Activated naive CD4-positive, alpha-beta T cell treated with anti-CD3 and anti-CD28 coated beads, Interleukin-2, amount 50 U/mL, for 24 hours (primary cell): ENCODE measurements around the gene SETBP1.

ENCODE experiments used
- H3K27ac Mint-ChIP-seq: one replicate; pipeline ENCODE4 v1.8.0; 2021; ENCODE audit warnings: mild to moderate bottlenecking, mixed read lengths
- H3K27me3 Mint-ChIP-seq: one replicate; pipeline ENCODE4 v1.8.0; 2021; ENCODE audit warnings: mixed read lengths
- H3K36me3 Mint-ChIP-seq: one replicate; pipeline ENCODE4 v1.8.0; 2021; ENCODE audit warnings: mixed read lengths
- H3K4me1 Mint-ChIP-seq: one replicate; pipeline ENCODE4 v1.8.0; 2021; ENCODE audit warnings: mixed read lengths
- H3K4me3 Mint-ChIP-seq: one replicate; pipeline ENCODE4 v1.8.0; 2021; ENCODE audit warnings: mild to moderate bottlenecking, mixed read lengths
- H3K9me3 Mint-ChIP-seq: one replicate; pipeline ENCODE4 v1.8.0; 2021; ENCODE audit warnings: mixed read lengths

The SETBP1 gene

DNA sequence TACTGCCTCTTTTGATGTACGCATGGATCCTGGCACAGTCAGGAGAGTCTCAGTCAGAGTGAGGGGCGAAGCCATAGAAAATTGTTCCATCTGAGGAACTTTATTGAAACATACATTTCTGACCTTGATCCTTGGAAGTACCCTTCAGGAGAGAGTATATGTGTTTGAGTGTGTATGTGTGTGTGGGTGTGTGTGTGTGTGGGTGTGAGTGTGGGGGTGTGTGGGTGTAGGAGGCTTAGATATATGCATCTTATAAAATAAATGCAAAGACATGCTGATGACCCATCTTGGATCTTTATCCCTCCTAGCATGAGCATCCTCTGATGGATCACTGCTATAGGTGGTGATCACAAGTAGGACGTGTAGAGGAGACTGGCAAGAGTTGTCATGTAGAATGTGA lies 93.5 kb downstream of the SETBP1 start:
- Mint-ChIP-seq H3K36me3 (no peaks in the 10 kb centered on the region), H3K4me1 (no peaks in the 10 kb centered on the region), H3K27me3 (no peaks in the 10 kb centered on the region), H3K27ac (no peak overlapping the region), H3K4me3 (no peak overlapping the region), H3K9me3 (no peaks in the 10 kb centered on the region)

DNA sequence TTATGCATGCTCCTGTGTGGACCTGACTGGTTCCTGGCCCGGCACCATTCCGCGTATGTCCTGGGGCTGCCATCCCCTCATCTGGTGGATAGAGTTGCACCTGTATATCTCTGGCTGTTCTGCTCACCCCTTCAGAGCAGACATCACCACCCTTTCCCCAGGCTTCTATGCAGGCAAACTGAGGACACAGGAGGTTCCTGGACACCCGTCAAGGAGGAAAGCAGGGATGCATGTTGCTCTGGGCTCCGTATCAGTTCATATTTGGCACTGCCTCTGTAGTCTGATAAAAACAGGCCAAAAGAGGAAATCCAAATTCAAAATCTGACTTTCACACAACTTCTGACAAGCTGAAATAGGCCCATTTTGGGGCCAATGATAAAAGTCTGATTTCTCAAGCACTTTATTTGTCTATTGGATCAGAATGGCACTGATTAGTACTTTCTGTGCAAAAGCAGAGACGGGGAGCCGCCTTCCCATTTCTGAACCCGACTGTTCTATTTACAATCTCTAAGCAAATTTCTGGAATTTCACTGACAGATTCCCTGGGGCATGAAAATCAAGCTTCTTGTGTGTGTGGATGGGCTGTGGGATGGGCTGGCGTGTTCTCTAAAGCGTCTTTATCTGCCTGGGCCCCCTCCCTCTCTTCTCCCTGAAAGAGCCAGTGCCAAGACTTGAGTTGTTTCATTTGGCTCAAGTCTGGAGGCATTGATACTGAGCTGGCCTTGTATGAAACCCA lies 96.9 kb downstream of the SETBP1 start:
- no peak overlapping the region for H3K4me3 Mint-ChIP-seq
- no peak overlapping the region for H3K27ac Mint-ChIP-seq
- H3K27me3 Mint-ChIP-seq: no peaks in the 10 kb centered on the region

DNA sequence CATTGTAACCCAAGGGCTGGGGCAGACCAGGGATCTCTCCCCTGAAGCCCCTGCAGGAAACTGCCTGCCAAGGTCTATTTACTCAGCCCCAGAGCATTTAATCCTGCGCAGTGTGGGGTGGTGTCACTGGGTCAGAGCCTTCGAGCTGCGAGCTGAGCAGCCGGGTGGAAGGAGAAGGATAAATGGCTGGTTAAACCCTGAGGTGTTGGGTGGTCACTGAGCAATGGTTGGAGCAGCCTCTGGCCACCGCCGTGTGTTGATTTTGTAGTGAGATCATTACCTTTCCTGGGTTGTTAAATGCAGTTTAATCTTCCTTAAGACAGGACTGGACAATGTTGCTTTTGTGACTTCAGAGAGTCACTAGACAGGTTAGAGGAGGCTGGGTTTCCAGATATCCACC lies 98.1 kb downstream of the SETBP1 start:
- Mint-ChIP-seq H3K27me3 (no peaks in the 10 kb centered on the region), H3K4me1 (no peaks in the 10 kb centered on the region), H3K4me3 (no peak overlapping the region), H3K27ac (no peak overlapping the region), H3K36me3 (no peaks in the 10 kb centered on the region), H3K9me3 (no peaks in the 10 kb centered on the region)

More for the DNA sequence above, 96.9 kb downstream of the SETBP1 start:
- Mint-ChIP-seq H3K4me1 (no peaks in the 10 kb centered on the region), H3K9me3 (no peaks in the 10 kb centered on the region), H3K36me3 (no peaks in the 10 kb centered on the region)

DNA sequence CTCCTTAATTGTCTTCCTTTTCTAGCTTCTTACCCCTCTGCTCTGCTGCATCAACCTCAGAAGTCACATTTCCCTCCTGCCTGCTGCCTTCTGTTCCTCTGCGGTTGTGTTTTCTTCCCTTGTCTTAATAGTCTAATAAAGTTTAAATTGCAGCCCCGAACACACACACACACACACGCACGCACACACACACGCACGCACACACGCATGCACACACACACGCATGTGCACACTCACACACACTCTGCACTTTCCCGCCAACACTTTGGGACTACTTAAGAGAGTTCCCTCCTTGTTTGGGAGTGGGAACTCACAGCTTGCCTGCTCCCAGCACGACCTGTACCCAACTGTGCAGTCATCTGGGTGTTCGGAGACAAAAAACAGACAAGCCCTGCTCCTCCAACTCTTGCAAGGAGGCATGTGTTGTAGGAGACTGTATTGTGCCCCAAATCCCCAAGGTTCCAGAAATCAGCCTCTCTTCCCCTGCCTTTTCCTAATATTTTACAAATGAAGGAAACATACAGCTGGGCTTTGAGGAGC lies 99.1 kb downstream of the SETBP1 start:
- Mint-ChIP-seq H3K4me1 (no peaks in the 10 kb centered on the region), H3K27ac (no peak overlapping the region), H3K27me3 (no peaks in the 10 kb centered on the region), H3K9me3 (no peaks in the 10 kb centered on the region), H3K4me3 (no peak overlapping the region), H3K36me3 (no peaks in the 10 kb centered on the region)

DNA sequence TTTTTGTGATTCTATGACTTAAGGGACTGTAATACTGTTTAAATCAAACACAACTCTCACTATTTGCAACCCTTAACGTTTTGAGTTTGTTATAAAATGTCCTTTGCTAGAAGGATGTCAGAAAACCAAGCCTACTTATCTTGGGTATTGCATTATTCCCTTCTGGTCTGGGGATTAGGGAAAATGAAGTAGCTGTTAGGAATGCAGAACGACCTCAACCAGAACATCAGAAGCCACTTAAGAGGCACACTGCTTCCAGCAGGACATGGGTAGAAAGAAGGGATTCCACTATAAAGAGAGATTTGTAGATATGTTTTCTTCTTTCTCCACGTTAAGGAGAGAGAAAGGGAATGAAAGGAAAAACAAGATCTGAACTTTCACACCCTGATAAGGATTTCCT lies 101.2 kb downstream of the SETBP1 start:
- Mint-ChIP-seq H3K4me1 (no peaks in the 10 kb centered on the region), H3K27ac (no peak overlapping the region), H3K4me3 (no peak overlapping the region), H3K36me3 (no peaks in the 10 kb centered on the region), H3K9me3 (no peaks in the 10 kb centered on the region), H3K27me3 (no peaks in the 10 kb centered on the region)

DNA sequence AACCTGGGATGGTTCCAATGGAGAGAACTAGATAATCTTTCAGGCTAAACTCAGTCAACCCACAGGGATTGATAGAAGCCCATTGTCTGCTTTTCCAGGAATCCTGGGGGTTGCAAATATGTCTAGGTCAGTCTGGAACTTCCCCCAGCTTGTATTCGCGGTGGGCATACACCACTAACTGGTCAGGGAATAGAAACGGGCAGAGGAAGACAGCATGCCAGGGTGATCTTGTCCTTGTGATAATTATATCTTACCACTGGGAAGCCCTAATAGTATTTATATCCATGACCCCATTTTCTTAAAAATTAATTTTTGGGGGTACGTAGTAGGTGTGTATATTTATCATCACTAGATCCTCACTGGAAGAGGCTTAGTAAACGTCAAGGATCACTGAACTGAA lies 101.9 kb downstream of the SETBP1 start:
- Mint-ChIP-seq H3K27me3 (no peaks in the 10 kb centered on the region), H3K9me3 (no peaks in the 10 kb centered on the region), H3K4me1 (no peaks in the 10 kb centered on the region), H3K36me3 (no peaks in the 10 kb centered on the region), H3K27ac (no peak overlapping the region), H3K4me3 (no peak overlapping the region)

DNA sequence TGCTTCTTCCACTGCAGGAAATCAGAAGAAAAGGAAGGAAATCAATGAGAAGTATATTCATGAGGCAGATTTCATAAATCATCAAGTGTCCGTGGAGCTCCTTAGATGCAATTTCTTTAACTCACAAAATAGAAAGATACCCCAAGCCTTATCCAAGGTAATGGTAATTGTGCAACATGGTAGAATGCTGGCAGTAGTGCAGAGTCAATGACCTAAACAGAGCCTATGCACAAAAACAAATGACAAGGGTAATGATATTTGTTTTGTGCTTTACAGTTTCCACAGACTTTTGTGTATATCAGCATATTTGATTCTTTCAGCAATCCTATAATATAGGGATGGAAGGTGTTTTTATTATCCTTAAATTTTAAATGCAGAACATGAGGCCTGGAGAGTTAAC lies 102.7 kb downstream of the SETBP1 start:
- Mint-ChIP-seq H3K9me3 (no peaks in the 10 kb centered on the region), H3K27me3 (no peaks in the 10 kb centered on the region), H3K27ac (no peak overlapping the region), H3K4me1 (no peaks in the 10 kb centered on the region), H3K4me3 (no peak overlapping the region), H3K36me3 (no peaks in the 10 kb centered on the region)

DNA sequence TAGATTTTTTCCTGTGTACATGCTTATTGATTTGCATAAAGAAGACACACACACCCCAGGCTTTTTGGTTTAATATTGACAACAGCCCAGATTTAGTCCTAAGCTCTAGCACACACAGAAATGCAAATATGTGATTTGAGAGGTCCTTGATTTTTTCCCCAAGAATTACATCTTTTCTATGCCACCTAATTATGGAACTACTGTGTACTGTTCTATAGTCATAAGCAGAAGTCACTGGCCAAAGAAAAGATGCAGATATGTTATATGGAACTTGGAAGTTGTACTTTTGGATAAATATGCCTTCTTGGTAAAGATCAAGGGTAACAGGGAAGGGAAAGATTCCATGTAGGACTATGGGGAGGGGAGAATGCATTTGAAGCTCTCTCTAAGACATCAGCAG lies 105.6 kb downstream of the SETBP1 start:
- Mint-ChIP-seq H3K9me3 (no peaks in the 10 kb centered on the region), H3K36me3 (no peaks in the 10 kb centered on the region), H3K27ac (no peak overlapping the region), H3K4me3 (no peak overlapping the region), H3K4me1 (no peaks in the 10 kb centered on the region), H3K27me3 (no peaks in the 10 kb centered on the region)

DNA sequence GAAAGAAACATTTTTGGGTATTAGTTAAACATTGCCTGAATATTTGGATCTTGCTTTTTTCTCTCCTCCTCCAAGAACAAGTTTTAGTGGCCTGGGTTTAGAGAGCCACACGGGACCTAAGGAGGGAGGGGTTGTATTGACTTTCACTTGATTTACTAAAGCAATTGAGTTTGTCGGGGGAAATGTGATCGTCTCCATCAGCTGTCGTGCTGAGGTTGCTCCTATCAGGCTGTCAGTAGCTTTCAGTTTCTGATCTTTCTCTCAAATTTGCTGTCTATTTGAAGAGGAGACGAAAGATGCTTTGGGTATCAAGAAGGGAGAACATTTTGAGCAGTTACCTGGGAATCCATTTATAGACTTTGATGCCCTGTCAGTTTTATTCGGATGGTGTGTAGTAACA lies 106.0 kb downstream of the SETBP1 start:
- H3K36me3 Mint-ChIP-seq: no peaks in the 10 kb centered on the region
- H3K4me1 Mint-ChIP-seq: no peaks in the 10 kb centered on the region
- H3K4me3 Mint-ChIP-seq: no peak overlapping the region
- H3K27ac Mint-ChIP-seq: no peak overlapping the region
- no peaks in the 10 kb centered on the region for H3K9me3 Mint-ChIP-seq
- no peaks in the 10 kb centered on the region for H3K27me3 Mint-ChIP-seq

DNA sequence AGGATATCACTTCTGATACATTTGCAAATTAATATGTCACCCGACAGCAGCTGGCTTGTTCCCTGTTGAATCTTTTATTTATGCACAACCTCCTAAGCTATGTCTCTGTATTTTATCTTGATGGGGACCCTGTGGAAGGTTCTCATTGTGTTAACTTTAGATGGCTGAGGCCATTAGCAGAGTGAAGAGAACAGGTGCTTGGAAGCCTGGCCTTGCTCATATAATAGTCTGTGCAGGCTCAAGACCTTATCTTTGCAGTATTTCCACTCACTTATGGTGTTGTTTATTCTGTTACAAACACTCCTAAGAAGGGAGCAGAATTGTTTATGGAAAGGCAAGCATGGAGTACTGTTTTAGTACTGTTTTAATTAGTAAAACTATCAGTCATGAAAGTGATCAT lies 107.6 kb downstream of the SETBP1 start:
- Mint-ChIP-seq H3K9me3 (no peaks in the 10 kb centered on the region), H3K36me3 (no peaks in the 10 kb centered on the region), H3K4me1 (no peaks in the 10 kb centered on the region), H3K27me3 (no peaks in the 10 kb centered on the region), H3K4me3 (no peak overlapping the region), H3K27ac (no peak overlapping the region)

DNA sequence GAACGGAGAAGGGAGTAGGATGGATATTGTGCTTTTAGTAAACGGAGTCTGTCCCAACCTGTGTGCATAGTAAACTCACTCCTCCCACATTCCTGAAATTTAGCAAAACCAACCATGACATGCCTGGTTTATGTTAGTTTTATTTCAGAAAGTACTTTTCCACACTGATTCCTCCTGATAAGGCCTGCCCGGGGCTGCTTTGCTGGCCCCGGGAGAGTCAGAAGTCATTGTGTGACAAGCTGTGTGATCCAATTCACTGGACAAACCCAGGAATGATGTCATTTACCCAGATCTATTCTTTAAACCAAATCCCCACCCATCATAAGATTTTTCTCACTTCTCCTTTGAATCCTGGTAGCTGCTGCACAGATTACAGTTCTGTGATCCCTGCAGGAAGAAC lies 109.0 kb downstream of the SETBP1 start:
- H3K36me3 Mint-ChIP-seq: no peaks in the 10 kb centered on the region
- H3K27me3 Mint-ChIP-seq: no peaks in the 10 kb centered on the region
- no peaks in the 10 kb centered on the region for H3K4me1 Mint-ChIP-seq
- H3K4me3 Mint-ChIP-seq: no peak overlapping the region
- no peaks in the 10 kb centered on the region for H3K9me3 Mint-ChIP-seq
- no peak overlapping the region for H3K27ac Mint-ChIP-seq

DNA sequence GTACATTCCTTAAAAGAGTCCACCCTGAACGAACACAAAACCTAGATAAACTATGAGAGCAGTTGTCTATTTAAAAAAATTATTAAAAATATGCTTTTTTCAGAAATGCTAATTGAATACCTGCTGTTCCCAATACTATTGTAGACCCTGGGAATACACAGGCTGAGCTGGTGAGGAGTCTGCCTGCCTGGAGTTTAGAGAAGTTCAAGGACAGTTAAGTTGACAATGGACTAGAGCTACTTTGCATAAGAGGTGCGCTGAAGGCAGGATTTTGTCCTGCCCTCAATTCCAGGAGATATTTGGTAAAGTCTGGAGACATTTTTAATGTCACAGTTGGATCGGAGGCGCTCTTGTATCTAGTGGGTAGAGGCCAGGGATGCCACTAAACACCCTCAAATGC lies 110.2 kb downstream of the SETBP1 start:
- Mint-ChIP-seq H3K36me3 (no peaks in the 10 kb centered on the region), H3K27ac (no peak overlapping the region), H3K27me3 (no peaks in the 10 kb centered on the region), H3K4me1 (no peaks in the 10 kb centered on the region), H3K4me3 (no peak overlapping the region), H3K9me3 (no peaks in the 10 kb centered on the region)

DNA sequence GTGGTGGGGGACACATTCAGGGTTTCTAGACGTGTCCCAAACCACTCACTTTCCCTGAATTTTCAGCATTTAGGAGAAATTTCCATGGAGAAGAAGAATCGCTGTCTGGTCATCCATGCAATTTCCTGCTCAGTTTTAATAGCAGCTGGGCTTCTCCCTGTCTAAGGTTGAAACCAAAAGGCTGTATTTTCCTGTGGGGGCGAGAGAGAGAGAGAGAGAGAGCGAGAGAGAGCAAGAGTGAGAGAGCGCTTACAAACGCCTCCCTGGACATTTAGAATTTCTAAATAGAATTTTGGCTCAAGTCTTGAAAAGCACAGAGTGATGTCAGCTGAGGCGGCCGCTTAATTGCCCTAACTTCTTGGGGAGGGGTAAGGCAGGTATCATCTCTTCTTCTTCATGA lies 110.8 kb downstream of the SETBP1 start:
- no peak overlapping the region for H3K4me3 Mint-ChIP-seq
- no peaks in the 10 kb centered on the region for H3K4me1 Mint-ChIP-seq
- H3K27ac Mint-ChIP-seq: no peak overlapping the region
- no peaks in the 10 kb centered on the region for H3K9me3 Mint-ChIP-seq
- no peaks in the 10 kb centered on the region for H3K27me3 Mint-ChIP-seq
- H3K36me3 Mint-ChIP-seq: no peaks in the 10 kb centered on the region

DNA sequence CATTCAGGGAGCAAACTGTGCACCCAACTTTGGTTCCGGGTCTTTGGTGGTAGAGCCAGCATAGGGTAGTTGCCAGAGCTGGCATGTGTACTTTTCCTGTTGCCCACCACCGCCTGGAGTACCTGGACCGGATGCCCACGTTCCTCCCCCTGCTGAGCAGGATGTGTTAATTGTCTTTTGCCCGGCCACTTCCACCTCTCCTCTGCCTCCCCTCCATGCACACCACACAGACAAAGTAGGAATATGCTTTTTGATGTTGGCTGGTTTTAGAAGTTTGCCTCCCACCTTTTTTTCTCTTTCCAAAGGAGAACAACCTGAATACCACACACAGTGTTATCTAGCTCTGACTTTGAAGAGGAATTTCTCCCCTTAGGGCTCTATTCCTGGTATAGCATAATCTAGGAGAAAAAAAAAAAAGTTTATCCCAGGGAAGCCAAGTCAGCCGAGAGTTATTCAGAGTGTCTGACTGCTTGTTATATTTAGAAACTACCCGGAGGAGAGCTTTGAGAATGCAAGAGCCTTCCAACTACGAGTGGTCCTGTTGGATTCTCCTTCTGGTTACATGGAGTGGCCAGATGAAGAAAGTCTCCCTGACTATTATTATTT lies 111.9 kb downstream of the SETBP1 start:
- Mint-ChIP-seq H3K27me3 (no peaks in the 10 kb centered on the region), H3K4me3 (no peak overlapping the region), H3K36me3 (no peaks in the 10 kb centered on the region), H3K27ac (no peak overlapping the region), H3K4me1 (no peaks in the 10 kb centered on the region), H3K9me3 (no peaks in the 10 kb centered on the region)

DNA sequence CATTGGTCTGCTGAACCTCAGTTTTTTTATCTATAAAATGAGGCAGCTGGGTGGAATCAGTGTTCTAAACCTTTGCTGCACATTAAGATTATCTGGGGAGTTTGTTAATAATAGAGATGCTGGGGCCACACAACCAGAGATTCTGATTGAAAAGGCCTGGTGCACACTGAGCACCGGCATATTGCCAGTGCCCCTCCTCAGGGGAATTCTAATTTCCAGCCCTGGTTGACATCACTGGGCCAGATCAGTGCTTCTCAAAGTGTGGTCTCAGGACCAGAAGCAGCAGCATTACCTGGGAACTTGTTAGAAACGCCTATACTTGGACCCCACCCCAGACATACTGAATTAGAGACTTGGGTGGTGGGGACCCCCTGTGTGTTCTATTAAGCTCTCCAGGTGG lies 112.5 kb downstream of the SETBP1 start:
- Mint-ChIP-seq H3K4me1 (no peaks in the 10 kb centered on the region), H3K4me3 (no peak overlapping the region), H3K27me3 (no peaks in the 10 kb centered on the region), H3K36me3 (no peaks in the 10 kb centered on the region), H3K9me3 (no peaks in the 10 kb centered on the region), H3K27ac (no peak overlapping the region)

DNA sequence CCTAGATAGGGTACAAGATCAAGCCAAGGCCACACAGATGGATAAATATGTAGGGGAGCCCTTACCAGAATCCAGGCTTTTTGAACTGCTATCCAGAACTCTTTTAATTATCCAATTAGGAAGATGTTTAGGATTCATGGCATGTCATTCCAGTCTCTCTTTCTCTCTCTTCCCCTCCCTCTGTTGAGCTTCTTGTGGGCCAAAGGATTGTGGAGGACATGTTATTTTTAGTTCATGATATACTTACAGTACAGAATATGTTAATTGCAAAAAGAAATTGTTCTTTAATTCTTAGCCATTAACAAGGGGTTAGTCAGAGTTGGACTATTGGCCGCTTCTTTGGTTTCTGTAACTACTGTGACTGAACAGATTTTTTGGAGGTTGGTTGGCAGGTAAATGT lies 113.0 kb downstream of the SETBP1 start:
- no peaks in the 10 kb centered on the region for H3K36me3 Mint-ChIP-seq
- no peaks in the 10 kb centered on the region for H3K4me1 Mint-ChIP-seq
- no peaks in the 10 kb centered on the region for H3K9me3 Mint-ChIP-seq
- no peak overlapping the region for H3K27ac Mint-ChIP-seq
- H3K4me3 Mint-ChIP-seq: no peak overlapping the region
- no peaks in the 10 kb centered on the region for H3K27me3 Mint-ChIP-seq

DNA sequence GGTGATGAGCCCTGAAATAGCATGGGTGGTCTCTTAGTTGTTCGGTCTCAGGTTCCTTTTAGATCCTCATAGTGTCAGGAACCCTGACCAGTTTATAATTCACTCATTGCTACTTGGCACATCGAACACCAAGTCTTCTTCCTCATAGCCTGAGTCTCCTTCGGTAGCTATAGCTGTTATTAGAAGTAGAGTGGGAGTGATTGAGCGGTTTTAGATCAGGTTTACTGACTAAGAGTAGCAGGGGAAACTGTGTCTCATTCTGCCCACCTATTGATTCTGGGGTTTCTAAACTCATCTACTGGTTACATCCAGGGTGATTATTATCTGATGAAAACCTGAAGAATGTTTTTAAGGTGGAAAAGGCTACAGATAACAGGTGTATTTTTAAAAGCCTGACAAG lies 114.6 kb downstream of the SETBP1 start:
- H3K27me3 Mint-ChIP-seq: peaks cover under 1% of the 10 kb centered on the region
- H3K9me3 Mint-ChIP-seq: peaks cover 2% of the 10 kb centered on the region
- no peak overlapping the region for H3K4me3 Mint-ChIP-seq
- peaks cover 1% of the 10 kb centered on the region for H3K4me1 Mint-ChIP-seq
- H3K27ac Mint-ChIP-seq: no peak overlapping the region
- no peaks in the 10 kb centered on the region for H3K36me3 Mint-ChIP-seq
